PFSK-1 (cell line): ENCODE data around the gene CELF4.

Source experiments
- FOXP2 ChIP-seq: optimal IDR thresholded peaks from 2 replicates; pipeline ENCODE3; 2011; ENCODE audit warnings: borderline replicate concordance, control low read depth, inconsistent platforms; ENCODE audit not compliant: insufficient read depth; ENCODE audit errors: extremely low read length, extremely low read depth
- POLR2AphosphoS5 ChIP-seq: IDR thresholded peaks from 2 replicates; pipeline ENCODE4 v1.6.1; 2012; ENCODE audit warnings: low read depth, mild to moderate bottlenecking, control low read depth, low read length, moderate library complexity
- SIN3A ChIP-seq: IDR thresholded peaks from 2 replicates; pipeline ENCODE4 v1.6.1; 2012; ENCODE audit warnings: mild to moderate bottlenecking, low read length, moderate library complexity, borderline replicate concordance; ENCODE audit not compliant: insufficient read depth
- TAF1 ChIP-seq: IDR thresholded peaks from 2 replicates; pipeline ENCODE4 v1.6.1; 2012; ENCODE audit warnings: low read length, control low read depth, borderline replicate concordance; ENCODE audit not compliant: insufficient read depth
- TF ChIP-seq, protein P1 (sequence below), 2 experiments: IDR thresholded peaks; 2 replicates each; pipeline versions ENCODE4 v1.6.1 to v1.8.0; 2011 to 2012; ENCODE audit warnings: low read depth in 2 of 2, low read length in 2 of 2, control low read depth in 1 of 2, inconsistent platforms in 1 of 2, mild to moderate bottlenecking in 1 of 2, moderate library complexity in 1 of 2; ENCODE audit not compliant: insufficient read depth in 1 of 2

The CELF4 gene

DNA sequence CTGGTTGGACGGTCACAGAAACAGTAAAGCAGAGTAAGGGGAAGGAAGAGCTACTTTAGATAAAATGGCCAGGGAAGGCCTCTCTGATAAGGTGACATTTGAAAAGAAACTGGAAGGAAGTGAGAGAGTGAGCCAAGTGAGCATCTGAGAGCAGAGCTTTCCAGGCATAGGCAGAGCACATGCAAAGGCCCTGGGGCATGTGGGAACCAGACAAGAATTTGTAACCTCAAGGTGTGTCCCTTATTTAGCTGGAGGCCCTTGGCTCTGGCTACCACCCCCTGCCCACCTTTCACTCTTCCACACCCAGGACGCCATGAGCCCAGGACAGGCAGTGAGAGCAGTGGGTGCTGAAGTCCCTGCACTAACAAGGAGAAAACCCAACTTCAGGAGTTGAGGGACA lies 116.0 kb downstream of the CELF4 start:
- TF ChIP-seq, protein P1, sequence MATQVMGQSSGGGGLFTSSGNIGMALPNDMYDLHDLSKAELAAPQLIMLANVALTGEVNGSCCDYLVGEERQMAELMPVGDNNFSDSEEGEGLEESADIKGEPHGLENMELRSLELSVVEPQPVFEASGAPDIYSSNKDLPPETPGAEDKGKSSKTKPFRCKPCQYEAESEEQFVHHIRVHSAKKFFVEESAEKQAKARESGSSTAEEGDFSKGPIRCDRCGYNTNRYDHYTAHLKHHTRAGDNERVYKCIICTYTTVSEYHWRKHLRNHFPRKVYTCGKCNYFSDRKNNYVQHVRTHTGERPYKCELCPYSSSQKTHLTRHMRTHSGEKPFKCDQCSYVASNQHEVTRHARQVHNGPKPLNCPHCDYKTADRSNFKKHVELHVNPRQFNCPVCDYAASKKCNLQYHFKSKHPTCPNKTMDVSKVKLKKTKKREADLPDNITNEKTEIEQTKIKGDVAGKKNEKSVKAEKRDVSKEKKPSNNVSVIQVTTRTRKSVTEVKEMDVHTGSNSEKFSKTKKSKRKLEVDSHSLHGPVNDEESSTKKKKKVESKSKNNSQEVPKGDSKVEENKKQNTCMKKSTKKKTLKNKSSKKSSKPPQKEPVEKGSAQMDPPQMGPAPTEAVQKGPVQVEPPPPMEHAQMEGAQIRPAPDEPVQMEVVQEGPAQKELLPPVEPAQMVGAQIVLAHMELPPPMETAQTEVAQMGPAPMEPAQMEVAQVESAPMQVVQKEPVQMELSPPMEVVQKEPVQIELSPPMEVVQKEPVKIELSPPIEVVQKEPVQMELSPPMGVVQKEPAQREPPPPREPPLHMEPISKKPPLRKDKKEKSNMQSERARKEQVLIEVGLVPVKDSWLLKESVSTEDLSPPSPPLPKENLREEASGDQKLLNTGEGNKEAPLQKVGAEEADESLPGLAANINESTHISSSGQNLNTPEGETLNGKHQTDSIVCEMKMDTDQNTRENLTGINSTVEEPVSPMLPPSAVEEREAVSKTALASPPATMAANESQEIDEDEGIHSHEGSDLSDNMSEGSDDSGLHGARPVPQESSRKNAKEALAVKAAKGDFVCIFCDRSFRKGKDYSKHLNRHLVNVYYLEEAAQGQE (IDR thresholded peaks at IDR 0.05; ENCODE audit: insufficient read depth in 1 of 2, low read depth in 2 of 2, low read length in 2 of 2) = no peak
- TF ChIP-seq TAF1 = no peak
- TF ChIP-seq FOXP2 = no peak
- TF ChIP-seq SIN3A = no peak
- no peak for TF ChIP-seq POLR2AphosphoS5

DNA sequence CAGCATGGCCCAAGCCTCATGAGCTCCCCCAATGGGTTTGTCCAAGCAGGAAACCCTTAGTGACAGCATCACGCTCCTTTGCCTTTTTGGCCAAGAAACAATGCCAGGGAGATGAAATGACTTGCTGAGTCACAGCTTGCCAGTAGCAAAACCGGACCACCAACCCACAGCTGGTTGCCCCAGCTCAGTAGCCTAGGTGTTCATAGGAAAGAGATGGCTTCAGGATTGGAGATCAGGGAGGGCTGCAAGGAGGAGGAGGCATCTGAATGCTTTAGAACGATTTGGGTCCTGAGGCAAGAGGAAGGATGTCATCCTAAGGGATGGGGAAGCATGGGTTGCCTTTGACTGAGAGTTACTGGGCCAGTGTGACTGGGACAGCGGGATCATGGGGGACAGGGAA lies 116.7 kb downstream of the CELF4 start:
- no peak for TF ChIP-seq TAF1
- no peak for TF ChIP-seq SIN3A
- TF ChIP-seq, protein P1 (IDR thresholded peaks at IDR 0.05; ENCODE audit: insufficient read depth in 1 of 2, low read depth in 2 of 2, low read length in 2 of 2) = no peak
- no peak for TF ChIP-seq FOXP2
- no peak for TF ChIP-seq POLR2AphosphoS5

GRCh38 chr18:37447962-37448888 lies 117.4 kb downstream of the CELF4 start:
- TF ChIP-seq TAF1 (no peak), FOXP2 (no peak), POLR2AphosphoS5 (no peak), SIN3A (no peak)
- TF ChIP-seq, protein P1 (IDR thresholded peaks at IDR 0.05; ENCODE audit: insufficient read depth in 1 of 2, low read depth in 2 of 2, low read length in 2 of 2) = no peak

DNA sequence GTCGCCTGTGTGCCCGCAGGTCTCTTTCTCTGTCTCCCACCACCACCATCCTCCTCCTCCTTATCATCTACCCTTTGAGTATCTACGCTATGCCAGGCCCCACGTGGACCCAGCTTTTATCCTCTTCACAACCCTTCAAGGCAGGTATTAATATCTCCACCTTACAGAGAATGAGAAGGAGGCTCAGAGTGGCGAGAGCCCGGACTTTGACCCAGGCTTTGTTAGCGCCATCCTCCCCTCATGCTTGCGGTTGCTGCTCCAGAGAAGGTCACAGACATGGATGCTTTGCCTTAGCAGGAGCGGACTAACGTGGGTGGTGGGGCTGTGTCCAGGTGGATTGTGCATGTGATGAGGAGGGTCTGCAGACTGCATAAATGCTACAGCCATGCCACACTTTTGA lies 119.8 kb downstream of the CELF4 start:
- TF ChIP-seq SIN3A (no peak), TAF1 (no peak), POLR2AphosphoS5 (no peak), FOXP2 (no peak)
- TF ChIP-seq, protein P1 (IDR thresholded peaks at IDR 0.05; ENCODE audit: insufficient read depth in 1 of 2, low read depth in 2 of 2, low read length in 2 of 2) = no peak
